ENCODE results near the gene INAFM1. TPM values are rescaled to one million over a fixed set of nuclear protein-coding genes. Genes with fewer than 3 reads are reported as not detected.
A peak's percentile ranks its signal among the peaks of the same experiment; 100 is the strongest.

INAFM1 gene
- total and polyA plus RNA-seq, 2 donors (not counting 3 experiments of a cell fraction or from before 2014, with no cell fraction given) = 2.8 to 8.3 TPM

DNA sequence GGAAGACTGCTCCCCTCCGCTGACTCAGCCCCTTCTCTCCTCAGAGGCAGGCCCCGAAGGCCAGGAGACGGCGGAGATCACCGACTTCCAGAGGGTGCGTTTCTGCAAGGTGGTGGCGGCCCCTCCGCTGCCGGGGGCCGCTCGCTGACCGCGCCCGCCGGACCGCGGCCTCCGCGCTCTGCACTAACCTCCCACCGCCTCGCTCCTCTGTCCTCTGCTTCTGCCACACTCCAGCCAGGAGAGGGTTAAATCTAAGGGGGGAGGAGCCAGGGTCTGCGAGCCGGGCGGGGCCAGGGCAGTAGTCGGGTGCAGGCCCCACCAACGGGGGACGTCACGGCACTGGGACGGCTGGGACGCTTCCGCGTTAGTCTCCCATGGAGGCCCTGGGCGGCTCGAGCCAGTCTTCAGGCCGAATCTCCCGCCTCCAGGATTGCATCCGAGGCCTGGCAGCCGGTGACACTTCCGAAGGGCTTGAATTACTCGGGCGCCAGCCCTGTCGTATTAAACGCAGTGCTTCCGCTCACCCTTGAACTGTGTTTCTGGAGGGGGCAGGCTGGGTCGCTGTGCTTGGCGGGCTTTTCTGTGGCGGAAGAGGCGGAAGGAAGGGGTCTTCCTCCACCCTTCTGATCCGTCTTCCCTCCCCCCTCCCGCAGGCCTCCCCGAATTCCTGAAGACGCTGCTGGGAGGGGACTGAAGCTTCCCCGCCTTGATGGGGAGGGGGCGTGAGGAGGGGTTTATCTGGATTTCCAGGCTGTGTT is 1.2 kb upstream of the INAFM1 start:
- H3K4me2 ChIP-seq (ENCODE audit: insufficient read depth, low read length) = peak overlapping the region; percentile 88
- dilution Hi-C loops (cut with MboI; ENCODE audit: extremely low pct_ligation_motif_present, low sequenced_read_pairs) (no loop called here), intact Hi-C loops (cut with micrococcal nuclease) (loop anchor here (1.0 to 5.0 kb wide), 3 partner anchors 16 to 74 kb away; partner anchors contain the start of gene DHX34)
- peaks cover 13% of the 10 kb centered on the region for H3K4me1 ChIP-seq (ENCODE audit: control insufficient read depth, extremely low read depth, insufficient read depth, low read length)
- TF ChIP-seq JUN (IDR thresholded peaks at IDR 0.05; ENCODE audit: borderline replicate concordance, insufficient read depth, insufficient read length, low read depth) (no peak), CTCF (IDR thresholded peaks at IDR 0.05; ENCODE audit: extremely low read depth in 1 of 2, insufficient read depth in 1 of 2, low read depth in 1 of 2, low read length in 2 of 2) (no peak), MAX (IDR thresholded peaks at IDR 0.05; ENCODE audit: insufficient read depth, insufficient read length) (no peak), GATA2 (IDR thresholded peaks at IDR 0.05; ENCODE audit: insufficient read depth, insufficient read length, low read depth, low read length) (no peak), POLR2A (IDR thresholded peaks at IDR 0.05; ENCODE audit: low read depth, low read length) (peak; percentile 75), FOS (IDR thresholded peaks at IDR 0.05; ENCODE audit: borderline replicate concordance, insufficient read depth, low read length) (no peak), MYC (IDR thresholded peaks at IDR 0.05; ENCODE audit: low read depth, low read length) (no peak), EZH2 (IDR thresholded peaks at IDR 0.05; ENCODE audit: borderline replicate concordance, low read depth, low read length, severe bottlenecking) (no peak)
- H3K27ac ChIP-seq (ENCODE audit: insufficient read depth, low read depth, low read length) = peak overlapping the region; percentile 92
- peak overlapping the region; percentile 84 for H3K9ac ChIP-seq (replicated peaks; ENCODE audit: extremely low read depth, insufficient read depth, low read length)
- H3K9me3 ChIP-seq (replicated peaks; ENCODE audit: control insufficient read depth, insufficient read depth, low read length) = no peaks in the 10 kb centered on the region
- TSS peak; percentile 51 for BruUV-seq (replicated peaks)
- H4K20me1 ChIP-seq (replicated peaks; ENCODE audit: control insufficient read depth, extremely low read depth, insufficient read depth, low read length) = no peaks in the 10 kb centered on the region
- peak overlapping the region; percentile 16 to 67 (median 64) for H3K4me3 ChIP-seq (replicated peaks in 1 of 3; ENCODE audit: insufficient read depth in 1 of 3, low read depth in 1 of 3, low read length in 3 of 3)
- peak overlapping the region; percentile 32 for H2AFZ ChIP-seq (ENCODE audit: low read depth, low read length)
- DNase-seq (ENCODE audit: low read depth, low spot score) (peak; percentile 91), FAIRE-seq (peak; percentile 94)
- H3K27me3 ChIP-seq (ENCODE audit: control insufficient read depth in 2 of 2, insufficient read depth in 2 of 2, low read length in 2 of 2) = no peaks in the 10 kb centered on the region
- CTCF ChIA-PET = interaction anchor here (0.6 to 2.1 kb wide), 8 partner anchors 17 to 163 kb away, joined by 3 to 6 read pairs (median 4); no protein-coding TSS in a partner anchor
- no peaks in the 10 kb centered on the region for H3K9me1 ChIP-seq (replicated peaks; ENCODE audit: control insufficient read depth, extremely low read depth, insufficient read depth, low read length)
- POLR2A ChIA-PET = interaction anchor here (0.7 to 2.4 kb wide), 3 partner anchors 16 to 1048 kb away, joined by 3 to 17 read pairs (median 8); partner anchors contain the start of gene CCDC9
- peaks cover 0 to 12% of the 10 kb centered on the region in 2 experiments for H3K36me3 ChIP-seq (ENCODE audit: control insufficient read depth in 2 of 2, extremely low read depth in 1 of 2, insufficient read depth in 2 of 2, low read length in 2 of 2)
- H3K79me2 ChIP-seq (ENCODE audit: control insufficient read depth, insufficient read depth, low read length) = no peaks in the 10 kb centered on the region

All from endothelial cell of umbilical vein (primary cell).